ENCODE measurements around the gene GPC4.

Gene GPC4

DNA sequence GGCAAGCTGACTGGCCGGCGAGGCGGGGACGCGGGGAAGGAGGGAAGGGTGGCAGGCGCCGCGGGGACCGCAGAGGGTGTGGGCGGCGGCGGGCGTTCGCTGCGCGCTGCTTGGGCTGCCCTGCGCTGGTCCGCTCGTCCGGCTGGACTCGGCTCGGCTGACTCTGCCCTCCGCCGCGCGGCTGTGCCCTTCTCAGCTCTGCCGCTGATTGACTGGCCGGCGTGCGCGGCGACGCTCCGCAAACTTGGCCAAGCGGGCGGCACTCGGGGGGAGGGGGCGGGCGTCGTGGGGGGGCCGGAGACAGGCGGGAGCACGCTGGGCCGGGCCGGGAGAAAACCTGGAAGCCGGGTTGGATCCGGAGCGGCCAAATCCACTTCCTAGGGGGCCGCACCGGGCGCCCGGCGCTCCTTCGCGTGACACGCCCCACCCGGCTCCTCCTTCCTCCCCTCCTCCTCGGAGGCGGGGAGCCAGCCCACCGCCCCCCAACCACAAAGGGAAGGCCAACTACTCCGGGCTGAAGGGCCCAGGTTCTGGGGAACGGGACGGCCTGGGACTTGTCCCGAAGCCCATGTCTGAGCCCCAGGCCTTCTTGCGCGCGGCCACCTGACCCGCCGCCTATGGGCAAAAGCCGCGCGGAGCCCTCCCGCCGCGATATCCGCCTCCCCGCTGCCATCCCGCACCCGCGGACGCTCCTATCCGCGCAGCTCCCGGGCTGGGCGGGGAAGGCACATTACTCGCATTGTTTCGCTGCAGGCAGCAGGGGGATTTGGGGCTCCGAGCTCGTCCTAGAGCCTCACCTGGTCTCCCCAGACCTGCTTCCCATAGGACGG, at the start of gene GPC4:
GPC4 (minus strand) TSS at position 214 of the 830 bp plus-strand sequence. CDS start 524 bp downstream, outside the sequence.
- peak; percentile 24 for DNase-seq (ENCODE audit: low read depth)
- TF ChIP-seq, protein P1, sequence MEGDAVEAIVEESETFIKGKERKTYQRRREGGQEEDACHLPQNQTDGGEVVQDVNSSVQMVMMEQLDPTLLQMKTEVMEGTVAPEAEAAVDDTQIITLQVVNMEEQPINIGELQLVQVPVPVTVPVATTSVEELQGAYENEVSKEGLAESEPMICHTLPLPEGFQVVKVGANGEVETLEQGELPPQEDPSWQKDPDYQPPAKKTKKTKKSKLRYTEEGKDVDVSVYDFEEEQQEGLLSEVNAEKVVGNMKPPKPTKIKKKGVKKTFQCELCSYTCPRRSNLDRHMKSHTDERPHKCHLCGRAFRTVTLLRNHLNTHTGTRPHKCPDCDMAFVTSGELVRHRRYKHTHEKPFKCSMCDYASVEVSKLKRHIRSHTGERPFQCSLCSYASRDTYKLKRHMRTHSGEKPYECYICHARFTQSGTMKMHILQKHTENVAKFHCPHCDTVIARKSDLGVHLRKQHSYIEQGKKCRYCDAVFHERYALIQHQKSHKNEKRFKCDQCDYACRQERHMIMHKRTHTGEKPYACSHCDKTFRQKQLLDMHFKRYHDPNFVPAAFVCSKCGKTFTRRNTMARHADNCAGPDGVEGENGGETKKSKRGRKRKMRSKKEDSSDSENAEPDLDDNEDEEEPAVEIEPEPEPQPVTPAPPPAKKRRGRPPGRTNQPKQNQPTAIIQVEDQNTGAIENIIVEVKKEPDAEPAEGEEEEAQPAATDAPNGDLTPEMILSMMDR (conservative IDR thresholded peaks at IDR 0.05; ENCODE audit: low read length): no peak
- peak within 1 kb of the TSS; percentile 54 for H3K4me3 ChIP-seq (ENCODE audit: low read length)

DNA sequence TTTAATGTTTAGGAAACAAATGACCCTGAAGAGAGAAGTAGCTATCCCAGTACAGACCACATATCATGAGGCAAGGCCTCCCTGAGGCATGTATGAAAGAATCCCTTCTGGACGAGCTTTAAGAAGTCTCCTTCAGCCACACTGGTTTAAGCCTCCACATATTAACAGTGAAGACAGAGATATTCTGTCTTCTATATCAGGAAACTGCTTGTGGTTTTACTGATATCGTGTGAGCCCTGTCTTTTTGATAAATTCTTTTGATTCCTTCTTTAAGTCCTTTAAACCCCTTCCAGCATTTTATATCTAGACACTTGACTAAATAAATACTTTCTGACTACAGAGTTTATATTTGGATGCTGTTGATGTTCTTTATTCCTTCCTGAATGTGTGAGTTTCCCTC, 45.9 kb upstream of the GPC4 start:
- no peak for DNase-seq (ENCODE audit: low read depth)
- TF ChIP-seq, protein P1 (conservative IDR thresholded peaks at IDR 0.05; ENCODE audit: low read length): no peak
- no peak overlapping the region for H3K4me3 ChIP-seq (ENCODE audit: low read length)

DNA sequence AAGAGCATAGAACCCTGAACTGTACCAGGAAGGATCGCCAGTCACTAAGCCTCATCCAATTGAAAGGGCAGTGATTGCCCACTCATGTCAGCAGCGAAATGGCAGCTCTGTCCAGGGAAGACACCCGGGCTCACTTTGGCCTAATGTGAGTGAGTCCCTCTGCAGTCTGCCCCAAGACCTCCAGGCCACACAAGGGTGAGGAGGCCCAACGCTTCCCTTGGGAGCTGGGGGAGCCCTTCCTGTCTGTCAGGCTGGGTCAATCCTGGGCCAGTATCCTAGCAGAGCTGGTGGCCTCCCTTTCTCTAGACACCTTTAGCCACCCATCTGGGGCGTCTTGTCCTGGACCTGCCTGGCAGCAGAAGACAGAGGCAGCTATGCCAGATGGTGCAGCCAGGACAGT, 39.6 kb upstream of the GPC4 start:
- no peak for DNase-seq (ENCODE audit: low read depth)
- H3K4me3 ChIP-seq (ENCODE audit: low read length): no peak overlapping the region
- TF ChIP-seq, protein P1 (conservative IDR thresholded peaks at IDR 0.05; ENCODE audit: low read length): no peak

DNA sequence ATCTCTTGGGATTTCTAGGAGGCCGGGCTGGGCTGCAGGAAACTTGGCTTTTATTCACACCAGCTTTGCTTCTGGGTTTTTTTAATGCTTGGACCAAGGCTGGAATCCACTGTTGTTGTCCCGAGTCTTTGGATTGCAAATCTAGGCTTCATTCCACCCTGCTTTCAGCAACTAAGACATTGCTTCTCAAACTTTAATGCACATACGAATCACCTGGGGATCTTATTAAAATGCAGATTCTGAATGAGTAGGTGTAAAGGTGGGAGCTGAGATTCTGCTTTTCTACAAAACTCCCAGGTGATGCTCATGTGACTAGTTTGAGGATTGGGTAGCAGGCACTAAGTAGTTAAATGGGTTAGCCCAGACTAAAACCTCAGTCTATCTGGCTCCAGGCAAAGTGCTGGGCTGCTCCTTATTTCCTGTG, 39.2 kb upstream of the GPC4 start:
- H3K4me3 ChIP-seq (ENCODE audit: low read length): no peak overlapping the region
- DNase-seq (ENCODE audit: low read depth): no peak
- TF ChIP-seq, protein P1 (conservative IDR thresholded peaks at IDR 0.05; ENCODE audit: low read length): no peak

DNA sequence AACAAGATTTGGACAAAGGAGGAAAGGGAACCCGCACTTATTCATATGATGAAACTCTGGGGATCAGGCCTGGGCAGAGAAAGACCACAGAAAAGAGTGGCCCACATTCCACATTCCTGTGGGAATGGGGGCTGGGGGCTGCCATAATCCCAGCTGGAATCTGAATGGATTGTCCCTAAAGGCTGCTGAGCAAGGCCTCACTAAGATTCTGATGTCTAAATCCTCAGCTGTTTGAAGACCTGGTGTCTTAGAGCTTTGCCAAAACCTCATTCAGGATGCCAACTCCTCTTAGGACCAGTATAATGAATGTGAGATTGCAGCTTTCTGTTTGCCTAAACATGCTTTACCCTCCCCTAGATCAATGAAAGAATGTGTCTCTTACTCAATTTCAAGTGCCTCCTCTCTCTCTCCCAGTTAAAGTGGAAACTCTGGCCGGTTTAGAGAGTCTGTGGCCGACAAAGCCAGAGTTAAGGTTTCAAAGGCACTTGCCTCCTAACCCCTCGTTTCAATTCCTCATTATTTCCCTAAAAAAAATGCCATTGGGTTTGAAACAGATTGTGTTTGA, 33.3 kb upstream of the GPC4 start:
- TF ChIP-seq, protein P1 (conservative IDR thresholded peaks at IDR 0.05; ENCODE audit: low read length): no peak
- H3K4me3 ChIP-seq (ENCODE audit: low read length): no peak overlapping the region
- peak; percentile 72 for DNase-seq (ENCODE audit: low read depth)

DNA sequence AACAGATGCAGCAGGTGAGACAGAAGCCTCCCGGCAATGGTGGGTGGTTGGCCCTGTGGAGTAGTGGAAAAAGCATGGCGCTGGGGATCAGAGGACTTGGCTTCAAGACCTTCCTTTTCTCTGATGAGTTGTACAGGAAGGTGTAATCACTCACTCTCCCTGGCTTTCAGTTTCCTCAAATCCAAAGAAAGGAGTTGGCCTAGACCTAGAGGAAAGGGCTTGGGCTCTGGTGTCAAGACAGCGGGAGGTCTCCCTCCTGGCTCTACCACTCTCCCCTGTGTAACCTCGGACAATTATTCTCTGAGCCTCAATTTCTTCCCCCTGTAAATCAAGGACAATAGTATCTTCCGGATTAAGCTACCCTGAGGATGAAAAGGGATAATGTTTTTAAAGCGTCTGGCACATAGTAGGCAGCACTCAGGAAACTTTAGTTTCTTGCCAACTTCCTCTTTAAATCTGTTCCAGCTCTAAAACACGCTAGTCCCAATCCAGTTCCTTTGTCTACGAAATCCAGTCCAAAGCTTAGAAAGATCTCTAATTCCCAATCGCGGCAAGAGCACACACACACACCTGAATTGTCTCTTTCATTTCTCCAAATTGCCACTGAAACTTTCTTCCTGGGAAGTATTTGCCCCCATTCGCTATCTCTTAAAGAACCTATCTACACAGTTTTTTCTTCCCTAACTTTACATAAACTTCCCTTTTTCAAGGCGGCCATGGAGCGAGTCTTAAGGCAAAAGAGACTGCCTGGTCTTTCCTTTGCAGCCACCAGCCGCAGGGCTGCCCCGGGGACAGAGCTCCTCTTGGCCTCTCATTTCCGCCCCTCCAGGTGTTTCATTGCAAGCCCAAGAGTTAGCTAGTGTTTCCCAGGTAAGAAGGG, 29.9 kb upstream of the GPC4 start:
- H3K4me3 ChIP-seq (ENCODE audit: low read length): no peak overlapping the region
- no peak for DNase-seq (ENCODE audit: low read depth)
- TF ChIP-seq, protein P1 (conservative IDR thresholded peaks at IDR 0.05; ENCODE audit: low read length): no peak

Measured in AG10803 (cell line).